Fibroblast of lung (primary cell): Measurements from ENCODE around the gene CIB1. TPM values are rescaled to one million over a fixed set of nuclear protein-coding genes. Genes with fewer than 3 reads are reported as not detected.
A peak's percentile ranks its signal among the peaks of the same experiment; 100 is the strongest.
"Not testable (repeated sequence)": the region's sequence is repeated elsewhere in the genome, so short reads cannot be mapped to it uniquely, and the experiment has no call there.

Source experiments
- DNase-seq, 2 donors: peaks; one replicate each; pipeline versions ENCODE4 v3.0.0 to v3.0.0-alpha.2; 2010; ENCODE audit warnings: low read depth in 2 of 2
- H2AFZ ChIP-seq: 2 replicates; pipeline ENCODE4 v1.5.1; 2012; ENCODE audit warnings: low read length, control low read depth, inconsistent platforms
- H3K27ac ChIP-seq: 2 replicates; pipeline ENCODE4 v1.5.1; 2011; ENCODE audit warnings: low read length, control low read depth; ENCODE audit not compliant: insufficient read depth
- H3K27me3 ChIP-seq: 2 replicates; pipeline ENCODE4 v1.5.1; 2011; ENCODE audit warnings: mild to moderate bottlenecking, low read length; ENCODE audit not compliant: control insufficient read depth, insufficient read depth
- H3K36me3 ChIP-seq: 2 replicates; pipeline ENCODE4 v1.5.1; 2011; ENCODE audit warnings: low read length; ENCODE audit not compliant: control insufficient read depth, insufficient read depth
- H3K4me1 ChIP-seq: 2 replicates; pipeline ENCODE4 v1.5.1; 2011; ENCODE audit warnings: low read length; ENCODE audit not compliant: control insufficient read depth, insufficient read depth; ENCODE audit errors: extremely low read depth
- H3K4me2 ChIP-seq: 2 replicates; pipeline ENCODE4 v1.5.1; 2011; ENCODE audit warnings: low read length, control low read depth; ENCODE audit not compliant: insufficient read depth; ENCODE audit errors: extremely low read depth
- H3K4me3 ChIP-seq, 4 experiments: fragments of 200-600 bp in 1 of 4; sonication (generic) in 1 of 4; replicated peaks in 1 of 4; 2 replicates each; pipeline ENCODE4 v1.5.1; 2011 to 2016; ENCODE audit warnings: low read length in 4 of 4, low read depth in 3 of 4, mild to moderate bottlenecking in 3 of 4, control low read depth in 2 of 4, inconsistent platforms in 1 of 4, mixed read lengths in 1 of 4; ENCODE audit not compliant: insufficient read depth in 1 of 4; ENCODE audit errors: control extremely low read depth in 1 of 4
- H3K79me2 ChIP-seq: 2 replicates; pipeline ENCODE4 v1.5.1; 2012; ENCODE audit warnings: mild to moderate bottlenecking, low read length, inconsistent platforms; ENCODE audit not compliant: control insufficient read depth, insufficient read depth
- H3K9ac ChIP-seq: 2 replicates; pipeline ENCODE4 v1.5.1; 2011; ENCODE audit warnings: mild to moderate bottlenecking, low read length, control low read depth; ENCODE audit not compliant: insufficient read depth
- H3K9me3 ChIP-seq: 2 replicates; pipeline ENCODE4 v1.5.1; 2012; ENCODE audit warnings: low read depth, low read length; ENCODE audit not compliant: control insufficient read depth, insufficient read depth
- H4K20me1 ChIP-seq: 2 replicates; pipeline ENCODE4 v1.5.1; 2011; ENCODE audit warnings: low read length; ENCODE audit not compliant: control insufficient read depth, insufficient read depth; ENCODE audit errors: extremely low read depth
- EZH2 ChIP-seq: IDR thresholded peaks from 2 replicates; pipeline ENCODE4 v1.5.1; 2012; ENCODE audit warnings: low read length, control low read depth, mild to moderate bottlenecking; ENCODE audit errors: missing control alignments
- polyA minus RNA-seq: library from RNA; depleted of rRNA, polyadenylated mRNA; stranded (reverse); fragments of >200 nt; gene quantifications from 2 replicates; pipeline ENCODE4 v1.2.3, GENCODE V29; 2011; ENCODE audit warnings: low replicate concordance
- polyA plus RNA-seq, 2 donors: library from polyadenylated mRNA; depleted of rRNA in 1 of 2; stranded (reverse) in 1 of 2; unstranded in 1 of 2; fragments of >200 nt; gene quantifications; 2 replicates each; pipeline ENCODE4 v1.2.1, GENCODE V29; 2011 to 2012; ENCODE audit warnings: missing spikeins in 1 of 2
- total RNA-seq: library from RNA; depleted of rRNA; stranded (reverse); fragments of >200 nt; gene quantifications from 2 replicates; pipeline ENCODE4 v1.2.1, GENCODE V29; 2014
- TF ChIP-seq, protein P1 (sequence below), 2 donors: IDR thresholded peaks in 1 of 2; conservative IDR thresholded peaks in 1 of 2; 1 replicate in 1 of 2; 2 replicates in 1 of 2; pipeline ENCODE4 v1.5.1; 2011 to 2012; ENCODE audit warnings: low read length in 2 of 2, control low read depth in 1 of 2, inconsistent platforms in 1 of 2, low read depth in 1 of 2, mild to moderate bottlenecking in 1 of 2

Gene CIB1
- total RNA-seq (17.7 and 27.7 TPM in 2 replicates), polyA plus RNA-seq (42.7 and 62.2 TPM in 2 replicates), polyA minus RNA-seq (52.8 and 118 TPM in 2 replicates)
- 58.8 and 95.0 TPM in 2 replicates for polyA plus RNA-seq (2012)

DNA sequence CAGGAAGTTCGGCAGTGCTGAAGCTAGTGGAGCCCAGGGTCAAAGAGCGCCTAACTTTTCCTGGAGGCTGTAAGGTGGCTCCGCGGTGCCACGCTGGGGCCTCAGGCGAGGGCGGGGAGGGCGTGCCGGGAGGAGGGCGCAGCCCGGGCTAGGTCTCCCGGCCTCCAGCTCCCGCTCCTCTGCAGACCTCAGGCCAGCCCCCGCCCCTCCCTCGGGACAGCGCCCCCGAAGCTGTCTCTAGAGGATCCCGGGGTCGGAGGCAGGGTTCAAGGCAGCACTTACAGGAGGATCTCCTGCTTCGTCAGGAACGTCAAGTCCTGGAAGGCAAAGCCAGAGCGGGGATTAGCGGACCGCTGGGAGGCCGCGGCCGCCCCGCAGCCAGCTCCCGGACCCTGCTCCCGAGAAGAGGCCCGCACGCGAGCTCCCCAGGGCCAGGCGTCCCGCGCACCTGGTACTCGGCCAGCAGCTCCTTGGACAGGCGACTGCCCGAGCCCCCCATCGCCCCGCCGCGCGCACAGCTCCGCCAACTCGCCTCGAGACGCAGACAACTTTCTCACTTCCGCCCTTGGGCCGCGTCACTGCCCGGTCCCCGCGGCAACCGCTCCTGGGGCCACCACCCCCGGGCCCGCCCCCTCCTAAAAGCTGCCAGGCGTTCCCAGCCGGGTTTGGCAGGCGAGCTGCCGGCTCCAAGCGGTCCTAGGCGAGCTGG, at the start of gene CIB1:
TSS of gene CIB1 (minus strand) at position 555 of the 709 bp plus-strand sequence. CDS start at position 499, 56 bp downstream.
- H3K9me3 ChIP-seq, result no peaks in the 10 kb centered on the region
- H3K9ac ChIP-seq, result peak within 1 kb of the TSS; percentile 88
- peak; percentile 94 to 97 for DNase-seq
- H3K79me2 ChIP-seq, result peaks cover 9% of the 10 kb centered on the region
- H3K27ac ChIP-seq, result peak within 1 kb of the TSS; percentile 95
- peaks cover 13% of the 10 kb centered on the region for H3K36me3 ChIP-seq
- TF ChIP-seq EZH2, result no peak
- TF ChIP-seq, protein P1, sequence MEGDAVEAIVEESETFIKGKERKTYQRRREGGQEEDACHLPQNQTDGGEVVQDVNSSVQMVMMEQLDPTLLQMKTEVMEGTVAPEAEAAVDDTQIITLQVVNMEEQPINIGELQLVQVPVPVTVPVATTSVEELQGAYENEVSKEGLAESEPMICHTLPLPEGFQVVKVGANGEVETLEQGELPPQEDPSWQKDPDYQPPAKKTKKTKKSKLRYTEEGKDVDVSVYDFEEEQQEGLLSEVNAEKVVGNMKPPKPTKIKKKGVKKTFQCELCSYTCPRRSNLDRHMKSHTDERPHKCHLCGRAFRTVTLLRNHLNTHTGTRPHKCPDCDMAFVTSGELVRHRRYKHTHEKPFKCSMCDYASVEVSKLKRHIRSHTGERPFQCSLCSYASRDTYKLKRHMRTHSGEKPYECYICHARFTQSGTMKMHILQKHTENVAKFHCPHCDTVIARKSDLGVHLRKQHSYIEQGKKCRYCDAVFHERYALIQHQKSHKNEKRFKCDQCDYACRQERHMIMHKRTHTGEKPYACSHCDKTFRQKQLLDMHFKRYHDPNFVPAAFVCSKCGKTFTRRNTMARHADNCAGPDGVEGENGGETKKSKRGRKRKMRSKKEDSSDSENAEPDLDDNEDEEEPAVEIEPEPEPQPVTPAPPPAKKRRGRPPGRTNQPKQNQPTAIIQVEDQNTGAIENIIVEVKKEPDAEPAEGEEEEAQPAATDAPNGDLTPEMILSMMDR (conservative IDR thresholded peaks at IDR 0.05 in 1 of 2, IDR thresholded peaks at IDR 0.05 in 1 of 2; ENCODE audit: low read depth in 1 of 2, low read length in 2 of 2), result no peak
- H3K4me1 ChIP-seq, result peaks cover 4% of the 10 kb centered on the region
- peak within 1 kb of the TSS; percentile 77 to 93 (median 85) for H3K4me3 ChIP-seq
- peak within 1 kb of the TSS; percentile 73 for H2AFZ ChIP-seq
- peak within 1 kb of the TSS; percentile 98 for H3K4me2 ChIP-seq
- H3K27me3 ChIP-seq, result no peaks in the 10 kb centered on the region
- H4K20me1 ChIP-seq, result no peaks in the 10 kb centered on the region

DNA sequence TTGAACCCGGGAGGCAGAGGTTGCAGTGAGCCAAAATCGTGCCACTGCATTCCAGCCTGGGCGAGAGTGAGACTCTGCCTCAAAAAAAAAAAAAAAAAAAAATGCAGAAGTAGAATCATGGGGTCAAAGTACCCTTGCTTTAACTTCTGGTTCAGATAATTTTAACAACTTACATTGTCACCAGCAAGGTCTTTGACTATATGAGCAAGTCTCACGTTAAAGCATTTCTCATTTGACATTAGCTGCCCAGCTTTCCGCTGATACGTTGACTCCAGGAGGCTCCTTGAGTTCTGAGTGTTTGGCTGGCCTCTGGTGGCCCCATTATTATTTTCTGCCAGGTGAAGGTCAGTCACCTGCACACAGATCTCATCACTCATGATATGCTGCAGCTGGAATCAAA, 47.9 kb upstream of the CIB1 start:
- H3K36me3 ChIP-seq, H3K9me3 ChIP-seq, H3K4me3 ChIP-seq, H4K20me1 ChIP-seq, H3K27ac ChIP-seq, H2AFZ ChIP-seq, H3K79me2 ChIP-seq, H3K27me3 ChIP-seq, H3K4me2 ChIP-seq, H3K9ac ChIP-seq, DNase-seq, H3K4me1 ChIP-seq: not testable (repeated sequence)

DNA sequence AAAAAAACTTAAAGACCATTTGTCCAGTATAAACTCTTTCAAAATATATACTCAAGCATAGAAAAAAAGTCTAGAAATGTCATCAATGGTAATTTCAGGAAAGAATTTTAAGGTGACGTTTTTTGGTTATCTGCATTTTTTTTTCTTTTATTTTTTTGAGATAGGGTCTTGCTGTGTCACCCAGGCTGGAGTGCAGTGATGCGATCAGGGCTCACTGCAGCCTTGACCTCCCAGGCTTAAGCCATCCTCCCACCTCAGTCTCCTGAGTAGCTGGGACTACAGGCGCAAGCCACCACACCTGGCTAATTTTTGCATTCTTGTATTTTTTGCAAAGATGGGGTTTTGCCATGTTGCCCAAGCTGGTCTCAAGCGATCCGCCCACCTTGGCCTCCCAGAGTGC, 47.0 kb upstream of the CIB1 start:
- not testable (repeated sequence) for H3K36me3 ChIP-seq

GRCh38 chr15:90278467-90278866, 44.7 kb upstream of the CIB1 start:
- not testable (repeated sequence) for H3K27ac ChIP-seq, H3K9me3 ChIP-seq, H3K9ac ChIP-seq, H3K4me2 ChIP-seq, DNase-seq, H3K27me3 ChIP-seq, H3K4me1 ChIP-seq, H4K20me1 ChIP-seq, H3K79me2 ChIP-seq, H3K4me3 ChIP-seq, H3K36me3 ChIP-seq, H2AFZ ChIP-seq

More for the DNA sequence above, 47.0 kb upstream of the CIB1 start:
- not testable (repeated sequence) for H3K27ac ChIP-seq, H4K20me1 ChIP-seq, DNase-seq, H3K4me2 ChIP-seq, H3K4me3 ChIP-seq, H2AFZ ChIP-seq, H3K4me1 ChIP-seq, H3K9ac ChIP-seq, H3K9me3 ChIP-seq, H3K27me3 ChIP-seq, H3K79me2 ChIP-seq
